ENCODE data around the gene GREB1L.

- TF ChIP-seq CTCF (IDR thresholded peaks at IDR 0.05) (no peak), POLR2A (IDR thresholded peaks at IDR 0.05; ENCODE audit: low read depth) (no peak)
Measured at GRCh38 chr18:21548647-21549046, 306.6 kb downstream of the GREB1L start.

All from esophagus muscularis mucosa (tissue), 3 donors.